Neural cell (in vitro differentiated cells): ENCODE results near the gene LDLRAD2.

Source experiments
- CTCF ChIP-seq: fragments of 450-650 bp; IDR thresholded peaks from 2 replicates; pipeline ENCODE4 v1.5.1; 2014; ENCODE audit warnings: antibody characterized with exemption, mild to moderate bottlenecking, moderate library complexity; ENCODE audit not compliant: poor library complexity, severe bottlenecking
- EP300 ChIP-seq: fragments of 450-650 bp; conservative IDR thresholded peaks from 2 replicates; pipeline ENCODE4 v1.6.1; 2014; ENCODE audit warnings: antibody characterized with exemption, mild to moderate bottlenecking, moderate library complexity; ENCODE audit not compliant: poor library complexity, severe bottlenecking
- POLR2AphosphoS5 ChIP-seq: IDR thresholded peaks from 2 replicates; pipeline ENCODE4 v1.6.1; 2012
- RAD21 ChIP-seq: fragments of 450-650 bp; conservative IDR thresholded peaks from 2 replicates; pipeline ENCODE4 v1.6.1; 2014; ENCODE audit warnings: antibody characterized with exemption, mild to moderate bottlenecking, moderate library complexity

- no peak for TF ChIP-seq CTCF
- no peak for TF ChIP-seq RAD21
- TF ChIP-seq POLR2AphosphoS5 = no peak
- no peak for TF ChIP-seq EP300
Measured at GRCh38 chr1:21859669-21860179, 47.7 kb downstream of the LDLRAD2 start.
